ENCODE measurements around the gene TEX36.
"Not testable (repeated sequence)": the region's sequence is repeated elsewhere in the genome, so short reads cannot be mapped to it uniquely, and the experiment has no call there.

TEX36 gene

GRCh38 chr10:125629758-125630376 is 53.1 kb downstream of the TEX36 start:
- DNase-seq, result no peak

- no peak for DNase-seq
Measured at GRCh38 chr10:125628104-125629049, 54.6 kb downstream of the TEX36 start.

- DNase-seq, result no peak
Measured at GRCh38 chr10:125627646-125628045, 55.3 kb downstream of the TEX36 start.

GRCh38 chr10:125626671-125627070 is 56.3 kb downstream of the TEX36 start:
- DNase-seq, result no peak

- DNase-seq, result no peak
Measured at GRCh38 chr10:125625586-125625985, 57.4 kb downstream of the TEX36 start.

GRCh38 chr10:125624800-125625199 is 58.2 kb downstream of the TEX36 start:
- no peak for DNase-seq

- no peak for DNase-seq
Measured at GRCh38 chr10:125621052-125621451, 61.9 kb downstream of the TEX36 start.

GRCh38 chr10:125620401-125620800 is 62.6 kb downstream of the TEX36 start:
- DNase-seq, result no peak

GRCh38 chr10:125613062-125613461 is 69.9 kb downstream of the TEX36 start:
- DNase-seq, result not testable (repeated sequence)

GRCh38 chr10:125611756-125612155 is 71.2 kb downstream of the TEX36 start:
- no peak for DNase-seq

- no peak for DNase-seq
Measured at GRCh38 chr10:125611216-125611615, 71.7 kb downstream of the TEX36 start.

- DNase-seq, result no peak
Measured at GRCh38 chr10:125609859-125610258, 73.1 kb downstream of the TEX36 start.

- DNase-seq, result no peak
Measured at GRCh38 chr10:125608474-125608873, 74.5 kb downstream of the TEX36 start.

GRCh38 chr10:125607689-125608290 is 75.2 kb downstream of the TEX36 start:
- no peak for DNase-seq

- no peak for DNase-seq
Measured at GRCh38 chr10:125606414-125607010, 76.5 kb downstream of the TEX36 start.
